GM18502 (cell line): Measurements from ENCODE around the gene DMRTC2.
"Not testable (repeated sequence)": the region's sequence is repeated elsewhere in the genome, so short reads cannot be mapped to it uniquely, and the experiment has no call there.

Experiments
- ATAC-seq: cut with Tn5 transposase; IDR thresholded peaks from one replicate; pipeline ENCODE4 v1.9.1; 2021; ENCODE audit warnings: mild to moderate bottlenecking; ENCODE audit not compliant: unreplicated experiment, poor library complexity

DMRTC2 gene

DNA sequence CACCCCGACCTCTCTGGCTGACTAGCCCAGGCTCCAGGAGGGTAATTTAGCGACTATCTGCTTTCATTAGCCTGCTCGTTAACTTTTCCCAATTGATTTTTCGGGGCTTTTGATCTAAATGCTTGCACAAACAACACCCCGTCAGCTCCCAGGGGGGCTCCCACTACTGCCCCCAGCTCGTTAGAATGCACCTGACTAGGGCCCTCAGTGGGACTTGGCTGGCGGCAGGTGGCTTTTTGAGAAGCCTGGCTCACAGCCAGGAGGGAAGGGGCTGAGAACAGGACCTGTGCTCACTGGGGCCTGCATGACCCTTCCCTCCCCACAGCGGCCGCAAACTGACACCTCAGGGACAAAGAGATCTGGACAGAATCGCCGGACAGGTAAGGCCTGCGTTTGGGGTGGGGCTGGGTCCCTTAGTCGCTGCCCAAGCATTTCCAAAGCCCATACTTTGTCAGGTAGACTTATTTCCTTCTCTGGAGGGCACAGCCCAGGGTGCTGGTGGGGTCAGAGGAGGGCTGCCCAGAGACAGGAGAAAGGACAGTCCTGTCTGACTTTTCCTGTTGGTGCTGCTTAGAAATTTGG is 24.6 kb downstream of the DMRTC2 start:
- ATAC-seq = no peak

DNA sequence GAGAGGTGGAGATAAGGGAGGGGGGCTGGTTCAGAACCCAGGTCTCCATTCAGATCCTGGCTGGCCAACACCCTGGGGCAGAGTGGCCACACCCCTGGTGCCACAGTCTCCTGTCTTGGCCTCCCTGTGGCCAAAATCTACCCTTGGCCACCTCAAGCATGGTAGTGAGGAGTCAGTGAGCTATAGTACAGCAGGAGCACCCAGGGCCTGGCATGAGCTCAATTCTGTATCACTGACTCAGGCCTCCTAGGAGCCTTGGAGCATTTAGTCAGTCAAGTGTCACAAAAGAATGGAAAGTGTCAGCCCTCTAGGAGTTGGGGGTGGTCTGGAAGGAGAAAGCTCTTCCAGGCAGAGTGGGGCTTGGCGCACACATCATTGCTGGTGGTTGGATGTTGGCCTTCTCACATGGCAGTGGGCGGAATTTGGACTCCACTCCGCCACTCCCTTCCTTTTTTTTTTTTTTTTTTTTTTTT is 25.6 kb downstream of the DMRTC2 start:
- no peak for ATAC-seq

DNA sequence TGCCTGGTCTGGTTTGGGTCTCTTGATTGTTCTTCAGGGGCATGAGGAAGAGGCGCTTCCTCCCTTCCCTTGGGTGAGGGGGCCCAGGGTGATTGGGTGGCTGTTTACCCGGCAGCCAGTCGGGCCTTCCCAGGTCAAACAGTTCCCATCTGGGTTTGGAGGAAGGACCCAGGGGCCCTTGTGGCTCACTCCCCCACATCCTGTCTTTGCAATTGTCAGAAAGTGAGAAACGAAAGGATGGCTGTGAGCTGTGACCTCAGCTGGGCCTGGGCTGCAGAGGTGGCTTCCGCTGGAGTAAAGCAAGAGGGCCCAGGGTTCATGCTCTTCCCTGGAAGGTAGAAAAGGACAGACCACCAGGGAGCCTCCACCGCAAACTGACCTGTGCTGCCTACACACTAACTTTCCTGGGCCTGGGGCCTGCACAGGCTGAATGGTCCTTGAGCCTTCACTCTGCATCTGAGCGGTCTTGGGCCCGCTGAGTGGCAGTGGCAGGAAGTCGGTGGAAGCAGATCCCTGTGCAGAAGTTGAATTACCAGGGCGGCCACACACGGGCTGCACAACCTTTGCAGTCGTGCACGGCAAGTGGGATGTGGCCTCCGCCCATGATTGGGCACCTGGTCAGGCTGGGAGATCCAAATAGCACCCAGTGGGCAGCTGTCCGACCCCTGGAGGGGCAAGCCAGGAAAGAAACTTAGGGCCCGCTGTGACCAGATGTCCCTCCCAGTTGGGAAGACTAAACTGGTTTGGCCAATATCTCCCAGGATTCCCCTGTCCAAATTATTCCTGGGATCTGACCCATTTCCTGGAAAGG is 26.9 kb downstream of the DMRTC2 start:
- ATAC-seq = peak; percentile 51

DNA sequence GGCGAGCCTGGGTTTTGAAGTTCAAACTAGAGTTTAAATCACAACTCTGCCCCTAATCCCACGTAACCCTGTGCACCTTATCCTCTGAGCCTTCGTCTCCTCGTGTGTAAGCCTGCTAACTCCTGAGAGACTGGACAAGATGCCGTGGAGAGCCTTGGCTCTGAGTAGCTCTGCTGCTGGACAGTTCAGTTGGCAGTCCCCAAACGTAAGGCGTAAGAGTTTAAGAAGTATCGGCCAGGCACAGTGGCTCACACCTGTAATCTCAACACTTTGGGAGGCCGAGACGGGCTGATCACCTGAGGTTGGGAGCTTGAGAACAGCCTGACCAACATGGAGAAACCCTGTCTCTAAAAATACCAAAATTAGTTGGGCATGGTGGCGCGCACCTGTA is 27.5 kb downstream of the DMRTC2 start:
- ATAC-seq = no peak

DNA sequence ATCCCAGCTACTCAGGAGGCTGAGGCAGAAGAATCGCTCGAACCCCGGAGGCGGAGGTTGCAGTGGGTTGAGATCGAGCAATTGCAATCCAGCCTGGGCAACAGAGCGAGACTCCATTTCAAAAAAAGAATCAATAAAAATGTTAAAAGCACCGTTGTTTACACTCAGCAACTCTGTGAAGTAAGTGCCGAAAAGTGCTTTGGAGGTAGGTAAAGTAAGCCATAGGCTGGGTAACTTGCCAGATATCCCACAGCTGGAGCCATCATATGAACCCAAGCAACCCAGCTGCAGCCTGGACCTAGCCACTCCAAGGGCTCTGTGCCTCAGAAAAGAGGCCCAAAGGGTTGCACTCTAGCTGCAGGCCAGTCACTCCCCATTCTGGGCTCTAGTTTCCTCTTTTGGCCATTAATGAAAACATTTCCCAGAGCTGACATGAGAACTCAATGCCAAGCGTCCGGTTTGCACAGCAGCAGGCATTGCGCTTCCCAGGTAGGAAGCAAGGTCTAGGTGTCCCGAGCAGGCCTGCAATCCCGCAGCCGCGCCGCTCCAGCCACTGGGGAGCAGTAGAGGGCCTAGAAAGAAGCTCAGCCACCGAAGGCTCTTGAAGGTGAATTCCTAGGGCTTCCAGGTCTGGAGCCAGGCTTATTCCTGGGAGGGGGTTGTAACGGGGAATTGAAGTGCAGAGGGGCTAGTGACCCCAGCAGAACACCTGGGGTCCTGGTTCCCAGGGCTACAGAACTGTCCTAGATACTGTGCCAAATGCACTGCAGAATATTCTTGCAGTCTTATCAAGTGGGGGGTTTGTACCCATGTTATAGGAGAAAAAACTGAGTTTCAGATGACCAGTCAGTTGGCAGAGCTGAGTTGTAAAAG is 28.2 kb downstream of the DMRTC2 start:
- no peak for ATAC-seq

DNA sequence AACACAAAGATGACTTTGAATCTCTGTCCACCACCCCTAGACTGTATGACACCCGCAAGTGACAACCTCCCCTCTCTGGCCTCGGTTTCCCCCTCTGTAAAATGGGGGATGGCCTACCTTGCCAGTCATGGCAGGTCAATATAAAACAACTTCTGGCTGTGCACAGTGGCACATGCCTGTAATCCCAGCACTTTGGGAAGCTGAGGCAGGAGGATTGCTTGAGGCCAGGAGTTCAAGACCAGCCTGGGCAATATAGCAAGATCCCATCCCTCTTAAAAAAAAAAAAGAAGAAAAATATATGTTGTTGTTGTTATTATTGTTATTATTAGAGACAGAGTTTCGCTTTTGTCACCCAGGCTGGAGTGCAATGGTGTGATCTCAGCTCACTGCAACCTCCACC is 31.1 kb downstream of the DMRTC2 start:
- not testable (repeated sequence) for ATAC-seq

DNA sequence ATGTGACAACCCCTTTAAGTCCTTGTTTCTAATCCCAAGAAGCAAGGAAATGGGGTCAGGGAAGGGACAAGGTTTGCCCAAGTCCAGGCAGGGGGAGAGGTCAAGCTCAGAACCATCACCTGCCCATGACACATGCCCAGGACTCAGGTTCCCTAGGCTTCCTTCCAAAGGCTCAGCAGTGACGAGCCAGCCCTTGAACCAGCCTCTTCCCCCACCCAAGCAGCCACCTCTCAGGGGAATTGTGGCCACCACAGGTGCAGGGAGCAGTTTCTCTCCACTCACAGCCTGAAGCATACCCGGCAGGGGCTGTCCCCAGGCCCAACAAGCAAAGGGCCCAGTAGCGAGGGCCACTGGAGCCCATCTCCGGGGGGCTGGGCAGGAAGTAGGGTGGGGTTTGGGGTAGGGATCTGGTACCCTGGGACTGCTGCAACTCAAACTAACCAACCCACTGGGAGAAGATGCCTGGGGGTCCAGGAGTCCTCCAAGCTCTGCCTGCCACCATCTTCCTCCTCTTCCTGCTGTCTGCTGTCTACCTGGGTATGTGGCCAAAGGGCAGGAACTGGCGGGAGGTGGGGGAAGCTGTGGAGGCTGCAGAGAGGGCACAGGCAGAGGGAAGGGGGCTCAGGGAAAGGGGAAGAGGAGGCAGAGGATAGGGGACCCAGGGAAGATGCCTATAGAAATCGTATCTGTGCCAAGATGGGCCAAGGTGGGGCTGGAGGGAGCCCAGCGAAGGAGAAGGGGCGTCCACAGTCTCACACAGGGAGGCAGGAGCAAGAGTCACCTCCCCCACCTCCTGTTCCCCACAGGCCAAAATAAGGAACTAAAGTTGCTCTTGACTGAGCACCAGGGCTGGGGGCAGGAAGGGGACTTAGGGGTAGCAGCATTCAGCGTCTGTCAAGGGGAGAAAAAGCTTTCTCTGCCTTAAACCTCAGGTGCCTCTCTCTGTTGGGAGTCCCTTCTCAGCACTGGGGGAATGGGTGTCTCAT is 32.3 kb downstream of the DMRTC2 start, which contains the start of gene CD79A:
Gene CD79A, plus strand, starts transcription at position 433 of the 986 bp plus-strand sequence. Its CDS starts 26 bp downstream, at position 459.
- ATAC-seq = peak; percentile 64

DNA sequence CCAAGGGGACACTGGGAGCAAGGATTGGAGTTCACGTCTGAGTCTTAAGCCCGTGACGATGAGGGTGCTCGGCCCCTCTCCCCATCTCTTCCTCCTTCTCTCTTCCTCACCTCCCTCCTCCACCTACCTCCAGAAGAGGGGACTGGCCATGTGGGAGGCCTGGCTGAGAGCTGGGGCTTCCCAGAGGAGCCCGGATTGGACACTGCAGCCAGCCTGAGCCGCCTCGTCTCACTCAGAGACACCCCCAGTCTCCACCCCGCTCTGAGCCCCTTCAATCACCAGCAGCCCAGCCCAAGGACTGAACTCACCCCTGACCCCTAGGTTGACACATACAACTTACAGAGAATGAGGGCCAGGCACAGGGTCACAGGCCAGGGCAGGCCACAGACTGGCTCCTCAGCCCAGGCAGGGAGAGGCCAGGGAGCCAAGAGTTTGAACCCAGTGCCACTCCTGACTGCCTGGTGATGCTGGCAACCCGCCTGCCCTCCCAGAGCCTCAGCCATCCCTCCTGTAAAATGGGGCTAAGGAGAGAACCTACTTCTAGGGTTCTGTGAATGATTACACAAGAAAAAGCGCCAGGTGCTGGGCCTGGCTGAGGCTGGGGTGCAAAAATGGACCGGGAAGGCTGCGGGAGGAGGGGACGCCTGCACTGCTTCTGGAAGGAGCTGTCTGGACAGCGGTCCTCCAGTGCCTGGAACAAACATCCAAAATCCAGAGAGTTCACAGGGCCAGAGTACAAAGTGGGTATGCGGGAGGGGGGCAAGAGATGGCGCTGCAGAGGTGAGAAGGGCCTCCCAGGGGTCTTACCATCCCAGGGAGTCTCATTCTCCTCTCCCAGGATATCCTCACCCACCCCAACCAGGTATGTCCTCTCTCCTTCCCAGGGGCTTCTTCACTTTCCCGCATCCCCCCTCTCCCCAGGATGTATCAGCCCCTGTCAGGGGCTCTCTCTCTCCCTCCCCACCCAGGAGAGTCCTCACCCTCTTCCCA is 33.4 kb downstream of the DMRTC2 start:
- ATAC-seq = no peak

DNA sequence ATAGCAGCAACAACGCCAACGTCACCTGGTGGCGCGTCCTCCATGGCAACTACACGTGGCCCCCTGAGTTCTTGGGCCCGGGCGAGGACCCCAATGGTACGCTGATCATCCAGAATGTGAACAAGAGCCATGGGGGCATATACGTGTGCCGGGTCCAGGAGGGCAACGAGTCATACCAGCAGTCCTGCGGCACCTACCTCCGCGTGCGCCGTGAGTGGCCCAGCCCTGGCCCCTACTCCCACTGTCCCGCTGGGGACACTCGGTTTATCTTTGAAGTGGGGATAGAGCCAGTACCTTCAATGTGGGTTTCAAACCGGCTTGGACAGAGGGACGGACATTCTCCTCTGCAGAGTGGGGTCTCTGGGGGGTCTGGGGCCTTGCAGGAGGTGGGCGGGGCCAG is 34.2 kb downstream of the DMRTC2 start:
- ATAC-seq = no peak

DNA sequence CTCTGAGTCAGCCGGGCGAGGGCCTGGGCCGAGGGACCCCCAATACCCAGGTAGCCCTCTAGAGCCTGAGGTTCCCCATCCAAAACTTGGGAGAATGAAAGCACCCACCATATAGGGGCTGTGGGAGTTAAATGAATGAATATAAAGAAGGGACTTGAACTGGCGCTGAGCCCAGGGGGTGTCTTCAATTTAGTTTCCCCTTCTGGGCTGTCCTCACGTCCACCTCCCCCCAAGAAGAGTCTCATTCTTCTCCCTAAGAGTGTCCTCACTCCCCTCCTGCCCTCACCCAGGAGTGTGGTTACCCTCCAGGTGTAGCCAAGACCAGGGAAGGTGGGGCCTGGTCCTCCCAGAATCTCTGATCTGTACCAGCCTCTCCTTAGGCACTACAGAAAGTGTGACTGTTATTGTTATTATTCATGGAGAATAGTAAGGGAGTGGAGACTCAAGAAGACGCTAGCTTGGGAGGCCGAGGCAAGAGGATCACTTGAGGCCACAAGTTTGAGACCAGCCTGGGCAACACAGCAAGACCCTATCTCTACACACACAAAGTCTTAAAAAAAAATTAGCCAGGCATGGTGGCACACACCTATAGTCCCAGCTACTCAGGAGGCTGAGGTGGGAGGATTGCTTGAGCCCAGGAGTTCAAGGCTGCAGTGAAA is 35.0 kb downstream of the DMRTC2 start:
- no peak for ATAC-seq

DNA sequence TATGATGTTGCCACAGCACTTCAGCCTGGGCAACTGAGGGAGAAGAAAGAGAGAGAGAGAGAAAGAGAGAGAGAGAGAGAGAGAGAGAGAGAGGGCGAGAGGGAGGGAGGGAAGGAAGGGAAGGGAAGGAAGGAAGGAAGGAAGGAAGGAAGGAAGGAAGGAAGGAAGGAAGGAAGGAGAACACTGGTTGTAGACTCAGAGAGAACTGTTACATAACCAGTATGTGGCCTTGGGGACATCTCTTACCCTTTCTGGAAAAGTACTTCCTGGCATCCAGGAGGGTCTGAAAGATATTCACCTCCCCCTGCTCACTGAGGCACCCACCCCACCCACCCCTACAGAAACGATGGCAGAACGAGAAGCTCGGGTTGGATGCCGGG is 35.5 kb downstream of the DMRTC2 start:
- no peak for ATAC-seq

DNA sequence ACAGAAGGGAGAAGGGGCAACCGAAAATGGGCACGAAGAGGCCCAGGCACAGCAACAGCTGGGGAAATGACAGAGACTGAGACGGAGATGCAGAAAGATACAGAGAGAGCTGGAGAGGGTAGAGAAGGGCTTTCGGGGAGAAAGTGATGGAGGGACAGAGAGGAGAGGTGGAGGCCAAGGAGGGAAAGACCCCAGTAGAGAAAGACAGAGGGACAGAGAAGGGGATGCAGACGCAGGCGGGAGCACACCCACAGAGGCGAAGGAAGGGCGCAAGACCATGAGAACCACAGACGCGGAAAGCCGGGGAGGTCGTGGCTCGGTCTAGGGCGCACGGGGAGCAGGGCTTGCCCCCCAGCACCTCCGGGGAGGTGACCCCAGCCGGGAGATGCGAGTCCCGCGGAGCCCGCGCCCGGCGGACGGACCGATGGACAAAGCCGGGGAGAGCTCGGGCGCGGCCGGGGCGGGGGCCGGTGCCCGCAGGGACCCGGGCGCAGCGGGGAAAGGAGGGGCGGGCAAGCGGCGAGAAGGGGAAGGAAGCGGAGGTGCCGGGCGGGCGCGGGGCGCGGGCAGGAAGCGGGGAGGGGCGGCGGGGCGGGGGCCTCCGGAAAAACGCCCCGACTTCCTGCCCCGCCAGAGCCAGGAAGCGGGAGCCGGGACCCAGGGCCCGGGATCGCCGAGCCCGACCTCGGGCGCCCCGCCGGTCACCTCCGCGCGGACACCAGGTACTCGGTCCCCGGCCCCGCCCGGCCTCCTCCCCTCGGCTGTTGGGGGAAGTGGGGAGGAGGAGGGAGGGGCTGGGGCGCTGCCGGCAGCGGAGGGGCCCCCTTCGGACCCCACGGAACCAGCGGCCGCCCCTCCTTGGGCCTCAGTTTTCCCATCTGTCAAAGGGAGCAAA is 38.0 kb downstream of the DMRTC2 start, which contains the start of gene ARHGEF1:
Gene ARHGEF1, plus strand, starts transcription at position 617 of the 895 bp plus-strand sequence. CDS start 4,899 bp downstream, outside the sequence.
- no peak for ATAC-seq

DNA sequence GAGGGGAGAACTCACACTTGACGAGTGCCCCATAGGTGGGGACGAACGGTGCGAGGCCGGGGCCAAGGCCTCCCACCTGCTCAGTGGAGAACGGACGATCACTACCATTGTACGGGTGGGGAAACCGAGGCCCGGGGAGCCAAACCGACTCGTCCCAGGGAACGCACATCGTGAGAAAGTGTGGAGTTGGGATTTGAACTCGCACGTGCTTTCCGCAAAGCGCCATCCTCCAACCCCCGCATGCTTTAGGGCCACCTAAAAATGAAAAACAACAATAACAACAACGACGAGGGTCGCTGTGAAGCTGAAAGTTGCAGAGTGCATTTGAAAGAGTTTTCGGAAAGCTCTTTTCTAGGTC is 38.6 kb downstream of the DMRTC2 start:
- no peak for ATAC-seq

DNA sequence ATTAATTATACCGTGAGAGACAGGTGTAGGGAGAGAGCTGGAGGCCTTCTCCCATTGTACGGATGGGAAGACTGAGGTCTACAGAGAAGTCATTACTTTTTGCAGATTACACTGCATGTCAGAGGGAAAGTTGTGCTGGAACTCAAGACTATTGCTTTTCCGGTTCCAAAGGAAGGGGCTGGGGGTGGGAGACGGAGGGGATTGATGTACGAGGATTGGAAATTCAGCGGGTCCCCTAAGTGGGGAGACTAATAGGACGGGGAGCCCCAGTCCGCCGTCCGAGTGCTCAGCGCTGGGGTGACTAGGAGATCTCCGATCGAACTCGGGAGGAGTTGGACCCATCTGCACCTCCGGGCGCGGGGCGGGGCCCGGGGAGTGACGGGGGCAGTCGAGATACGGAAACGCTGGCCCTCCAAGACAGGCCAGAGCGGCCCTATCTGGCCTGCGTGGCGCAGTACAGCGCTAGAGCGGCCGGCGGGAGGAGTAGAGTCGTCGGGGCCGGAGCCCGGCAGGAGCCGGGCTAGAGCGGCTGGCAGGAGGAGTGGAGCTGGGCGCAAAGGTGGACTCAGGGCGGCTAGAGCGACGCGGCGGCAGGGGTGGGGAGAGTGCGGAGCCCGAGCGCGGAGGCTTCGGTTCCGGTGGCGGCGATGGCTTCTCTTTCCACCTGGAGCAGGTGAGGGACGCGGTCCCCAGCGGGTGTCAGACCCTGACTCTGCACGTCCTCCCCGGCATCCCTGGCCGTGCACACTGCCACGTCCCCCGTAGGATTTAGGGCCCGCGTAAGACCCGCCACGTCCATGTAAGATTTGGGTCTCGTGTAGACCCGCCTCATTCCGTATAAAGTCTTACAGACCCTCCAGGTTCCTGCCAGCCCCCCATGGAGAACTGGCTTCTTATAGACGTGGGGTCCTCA is 39.2 kb downstream of the DMRTC2 start:
- peak; percentile 75 for ATAC-seq

DNA sequence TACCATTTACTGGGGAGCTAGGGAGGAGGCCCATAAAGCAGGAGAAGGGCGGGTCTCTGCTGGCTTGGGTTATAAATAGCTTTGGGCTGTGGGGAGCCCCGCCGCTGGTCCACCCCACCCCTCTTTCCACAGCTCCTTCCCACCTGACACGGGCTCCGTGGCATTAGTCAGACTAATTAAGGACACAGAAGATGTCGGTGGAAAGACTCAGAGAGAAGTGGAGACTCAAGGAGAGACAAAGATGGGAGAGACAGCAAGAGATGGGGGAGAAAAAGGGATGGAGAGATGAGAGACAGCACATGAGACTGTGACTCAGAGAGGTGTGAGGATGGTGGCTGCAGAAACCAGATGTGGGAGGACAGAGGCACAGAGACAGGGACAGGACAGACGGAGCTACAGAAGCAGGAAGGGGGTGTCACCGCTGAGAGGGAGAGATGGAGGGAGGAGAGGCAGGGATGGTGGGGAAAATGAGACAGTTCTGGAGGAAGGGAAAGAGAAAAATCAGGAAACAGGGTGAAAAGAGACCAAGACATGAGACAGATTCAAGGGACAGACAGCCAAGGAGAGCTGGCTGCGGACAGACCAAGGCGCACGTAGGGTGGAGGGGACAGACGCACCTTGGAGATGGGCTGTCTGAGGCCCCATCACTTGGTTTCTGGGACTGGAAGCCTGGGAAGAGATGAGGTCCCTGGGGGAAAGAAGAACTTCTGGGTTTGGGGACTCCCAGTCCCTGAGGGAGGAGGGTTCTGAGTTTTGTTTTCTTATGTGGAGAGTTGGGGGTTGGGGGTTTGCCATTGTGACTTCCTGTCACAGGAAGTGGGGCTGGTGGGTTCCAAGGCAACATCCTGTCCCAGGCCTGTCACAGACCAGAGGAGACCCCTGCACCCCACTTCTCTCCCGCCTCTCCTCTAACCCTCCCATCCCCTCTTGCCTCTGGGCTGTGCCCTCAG is 42.2 kb downstream of the DMRTC2 start:
- ATAC-seq = no peak
